ENCODE measurements around the gene GUK1. TPM values are rescaled to one million over a fixed set of nuclear protein-coding genes. Genes with fewer than 3 reads are reported as not detected.

Gene GUK1
- total RNA-seq, 1 experiment from 2014 or later: 996 TPM

- Histone ChIP-seq H3K27ac (ENCODE audit: low read length) (no peak overlapping the region), H3K4me2 (ENCODE audit: low read length) (no peak overlapping the region), H3K9me2 (replicated peaks; ENCODE audit: low read length) (no peaks in the 10 kb centered on the region), H2AFZ (ENCODE audit: low read length) (no peak overlapping the region), H3K4me1 (ENCODE audit: insufficient read depth, low read length) (peaks cover 61% of the 10 kb centered on the region), H3K36me3 (ENCODE audit: low read depth, low read length) (peaks cover 74% of the 10 kb centered on the region), H3K9me3 (ENCODE audit: low read length) (no peaks in the 10 kb centered on the region), H3F3A (ENCODE audit: low read length, unreplicated experiment) (peaks cover 9% of the 10 kb centered on the region), H3K79me2 (ENCODE audit: low read length) (peaks cover 100% of the 10 kb centered on the region), H3K9ac (ENCODE audit: low read length) (no peak overlapping the region), H3K27me3 (ENCODE audit: low read length) (no peaks in the 10 kb centered on the region), H3K4me3 (ENCODE audit: low read length) (no peak overlapping the region), H4K20me1 (ENCODE audit: low read length) (peaks cover 100% of the 10 kb centered on the region)
- no peak for DNase-seq
- ChIA-PET CTCF (no interaction called here), POLR2A (ENCODE audit: unreplicated experiment) (no interaction called here)
- no TSS peak for BruUV-seq (replicated peaks)
- intact Hi-C loops (cut with micrococcal nuclease): no loop called here
- no peak for ATAC-seq
- no peak for TF ChIP-seq EZH2phosphoT487 (IDR thresholded peaks at IDR 0.05; ENCODE audit: borderline replicate concordance, low read length)
- TF ChIP-seq EZH2 (IDR thresholded peaks at IDR 0.05; ENCODE audit: low read length, unreplicated experiment): no peak
- no peak for TF ChIP-seq CTCF (conservative IDR thresholded peaks at IDR 0.05; ENCODE audit: low read depth, low read length)
Observed at GRCh38 chr1:228091084-228091483, 49.0 kb upstream of the GUK1 start.

- no peak overlapping the region for H2AFZ ChIP-seq (ENCODE audit: low read length)
- H3K36me3 ChIP-seq (ENCODE audit: low read depth, low read length): peaks cover 81% of the 10 kb centered on the region
- no peak overlapping the region for H3K9ac ChIP-seq (ENCODE audit: low read length)
- H3K4me3 ChIP-seq (ENCODE audit: low read length): no peak overlapping the region
- intact Hi-C loops (cut with micrococcal nuclease): no loop called here
- H3F3A ChIP-seq (ENCODE audit: low read length, unreplicated experiment): peaks cover 2% of the 10 kb centered on the region
- no peak for ATAC-seq
- H3K9me3 ChIP-seq (ENCODE audit: low read length): no peaks in the 10 kb centered on the region
- peaks cover 100% of the 10 kb centered on the region for H3K79me2 ChIP-seq (ENCODE audit: low read length)
- H3K27ac ChIP-seq (ENCODE audit: low read length): no peak overlapping the region
- CTCF ChIA-PET: interaction anchor here (0.7 kb wide), 1 partner anchor 612 kb away, joined by 3 read pairs; no protein-coding TSS in a partner anchor
- POLR2A ChIA-PET (ENCODE audit: unreplicated experiment): no interaction called here
- no peak for TF ChIP-seq EZH2 (IDR thresholded peaks at IDR 0.05; ENCODE audit: low read length, unreplicated experiment)
- TF ChIP-seq CTCF (conservative IDR thresholded peaks at IDR 0.05; ENCODE audit: low read depth, low read length): no peak
- TF ChIP-seq EZH2phosphoT487 (IDR thresholded peaks at IDR 0.05; ENCODE audit: borderline replicate concordance, low read length): no peak
- H3K4me2 ChIP-seq (ENCODE audit: low read length): no peak overlapping the region
- H3K4me1 ChIP-seq (ENCODE audit: insufficient read depth, low read length): peaks cover 47% of the 10 kb centered on the region
- H4K20me1 ChIP-seq (ENCODE audit: low read length): peaks cover 100% of the 10 kb centered on the region
- BruUV-seq (replicated peaks): no TSS peak
- H3K27me3 ChIP-seq (ENCODE audit: low read length): no peaks in the 10 kb centered on the region
- no peak for DNase-seq
- H3K9me2 ChIP-seq (replicated peaks; ENCODE audit: low read length): no peaks in the 10 kb centered on the region
Observed at GRCh38 chr1:228092342-228093049, 47.6 kb upstream of the GUK1 start.

Data from PC-3 (cell line).